ENCODE measurements around the gene APOC1.

DNA sequence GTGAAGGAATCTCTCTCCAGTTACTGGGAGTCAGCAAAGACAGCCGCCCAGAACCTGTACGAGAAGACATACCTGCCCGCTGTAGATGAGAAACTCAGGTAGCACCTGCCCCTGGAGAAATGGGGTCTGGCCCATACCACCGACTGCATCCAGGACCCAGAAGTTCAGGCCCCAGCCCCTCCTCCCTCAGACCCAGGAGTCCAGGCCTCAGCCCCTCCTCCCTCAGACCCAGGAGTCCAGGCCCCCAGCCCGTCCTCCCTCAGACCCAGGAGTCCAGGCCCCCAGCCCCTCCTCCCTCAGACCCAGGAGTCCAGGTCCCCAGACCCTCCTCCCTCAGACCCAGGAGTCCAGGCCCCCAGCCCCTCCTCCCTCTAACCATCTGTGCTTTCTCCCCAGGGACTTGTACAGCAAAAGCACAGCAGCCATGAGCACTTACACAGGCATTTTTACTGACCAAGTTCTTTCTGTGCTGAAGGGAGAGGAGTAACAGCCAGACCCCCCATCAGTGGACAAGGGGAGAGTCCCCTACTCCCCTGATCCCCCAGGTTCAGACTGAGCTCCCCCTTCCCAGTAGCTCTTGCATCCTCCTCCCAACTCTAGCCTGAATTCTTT, 34.5 kb downstream of the APOC1 start:
- TF ChIP-seq RARB (CRISPR knock-in tag; IDR thresholded peaks at IDR 0.05) (no peak), ARNTL (CRISPR knock-in tag; IDR thresholded peaks at IDR 0.05; ENCODE audit: borderline replicate concordance, low read depth) (no peak), ZNF8 (CRISPR knock-in tag; IDR thresholded peaks at IDR 0.05) (no peak), ZFP30 (CRISPR knock-in tag; IDR thresholded peaks at IDR 0.05) (no peak), ISL1 (CRISPR knock-in tag; IDR thresholded peaks at IDR 0.05) (no peak), SNAI2 (CRISPR knock-in tag; IDR thresholded peaks at IDR 0.05) (no peak), ZC3H10 (CRISPR knock-in tag; IDR thresholded peaks at IDR 0.05) (no peak), OSR1 (CRISPR knock-in tag; IDR thresholded peaks at IDR 0.05) (no peak)
- TF ChIP-seq, protein P1, sequence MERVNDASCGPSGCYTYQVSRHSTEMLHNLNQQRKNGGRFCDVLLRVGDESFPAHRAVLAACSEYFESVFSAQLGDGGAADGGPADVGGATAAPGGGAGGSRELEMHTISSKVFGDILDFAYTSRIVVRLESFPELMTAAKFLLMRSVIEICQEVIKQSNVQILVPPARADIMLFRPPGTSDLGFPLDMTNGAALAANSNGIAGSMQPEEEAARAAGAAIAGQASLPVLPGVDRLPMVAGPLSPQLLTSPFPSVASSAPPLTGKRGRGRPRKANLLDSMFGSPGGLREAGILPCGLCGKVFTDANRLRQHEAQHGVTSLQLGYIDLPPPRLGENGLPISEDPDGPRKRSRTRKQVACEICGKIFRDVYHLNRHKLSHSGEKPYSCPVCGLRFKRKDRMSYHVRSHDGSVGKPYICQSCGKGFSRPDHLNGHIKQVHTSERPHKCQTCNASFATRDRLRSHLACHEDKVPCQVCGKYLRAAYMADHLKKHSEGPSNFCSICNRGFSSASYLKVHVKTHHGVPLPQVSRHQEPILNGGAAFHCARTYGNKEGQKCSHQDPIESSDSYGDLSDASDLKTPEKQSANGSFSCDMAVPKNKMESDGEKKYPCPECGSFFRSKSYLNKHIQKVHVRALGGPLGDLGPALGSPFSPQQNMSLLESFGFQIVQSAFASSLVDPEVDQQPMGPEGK (CRISPR knock-in tag; IDR thresholded peaks at IDR 0.05; ENCODE audit: borderline replicate concordance) = no peak
- TF ChIP-seq, protein P2, sequence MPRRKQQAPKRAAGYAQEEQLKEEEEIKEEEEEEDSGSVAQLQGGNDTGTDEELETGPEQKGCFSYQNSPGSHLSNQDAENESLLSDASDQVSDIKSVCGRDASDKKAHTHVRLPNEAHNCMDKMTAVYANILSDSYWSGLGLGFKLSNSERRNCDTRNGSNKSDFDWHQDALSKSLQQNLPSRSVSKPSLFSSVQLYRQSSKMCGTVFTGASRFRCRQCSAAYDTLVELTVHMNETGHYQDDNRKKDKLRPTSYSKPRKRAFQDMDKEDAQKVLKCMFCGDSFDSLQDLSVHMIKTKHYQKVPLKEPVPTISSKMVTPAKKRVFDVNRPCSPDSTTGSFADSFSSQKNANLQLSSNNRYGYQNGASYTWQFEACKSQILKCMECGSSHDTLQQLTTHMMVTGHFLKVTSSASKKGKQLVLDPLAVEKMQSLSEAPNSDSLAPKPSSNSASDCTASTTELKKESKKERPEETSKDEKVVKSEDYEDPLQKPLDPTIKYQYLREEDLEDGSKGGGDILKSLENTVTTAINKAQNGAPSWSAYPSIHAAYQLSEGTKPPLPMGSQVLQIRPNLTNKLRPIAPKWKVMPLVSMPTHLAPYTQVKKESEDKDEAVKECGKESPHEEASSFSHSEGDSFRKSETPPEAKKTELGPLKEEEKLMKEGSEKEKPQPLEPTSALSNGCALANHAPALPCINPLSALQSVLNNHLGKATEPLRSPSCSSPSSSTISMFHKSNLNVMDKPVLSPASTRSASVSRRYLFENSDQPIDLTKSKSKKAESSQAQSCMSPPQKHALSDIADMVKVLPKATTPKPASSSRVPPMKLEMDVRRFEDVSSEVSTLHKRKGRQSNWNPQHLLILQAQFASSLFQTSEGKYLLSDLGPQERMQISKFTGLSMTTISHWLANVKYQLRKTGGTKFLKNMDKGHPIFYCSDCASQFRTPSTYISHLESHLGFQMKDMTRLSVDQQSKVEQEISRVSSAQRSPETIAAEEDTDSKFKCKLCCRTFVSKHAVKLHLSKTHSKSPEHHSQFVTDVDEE (CRISPR knock-in tag; IDR thresholded peaks at IDR 0.05) = no peak
